ENCODE results near the gene BLM.

BLM gene

DNA sequence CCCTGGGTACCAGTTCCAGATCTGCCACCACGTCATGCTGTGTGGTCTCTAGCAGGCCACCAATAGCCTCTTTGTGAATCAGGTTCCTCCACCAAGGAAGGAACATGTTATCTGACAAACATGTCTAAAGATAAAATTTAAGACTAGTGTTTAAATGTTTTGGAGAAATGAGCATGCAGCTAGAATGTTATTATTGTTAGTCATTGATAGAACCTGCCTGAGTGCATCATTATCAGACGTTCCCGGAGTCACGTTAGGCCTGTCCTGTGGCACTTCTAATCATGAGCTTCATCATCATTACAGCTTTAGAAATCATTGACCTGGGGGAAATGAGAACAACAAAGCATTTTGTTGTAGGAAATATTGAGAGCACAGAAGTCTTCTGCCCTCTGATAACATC lies 92.4 kb downstream of the BLM start:
- Histone ChIP-seq H3K23ac (ENCODE audit: low read length in 2 of 2) (no peak overlapping the region), H2BK5ac (ENCODE audit: low read depth, low read length, poor library complexity, severe bottlenecking) (no peak overlapping the region), H3K4me3 (ENCODE audit: insufficient read depth in 1 of 2, low read depth in 1 of 2, low read length in 2 of 2) (no peak overlapping the region), H3K27ac (ENCODE audit: low read length, poor library complexity, severe bottlenecking) (no peak overlapping the region), H3K18ac (ENCODE audit: low read depth in 1 of 2, low read length in 2 of 2) (no peak overlapping the region), H4K8ac (ENCODE audit: low read length) (no peak overlapping the region), H2AFZ (ENCODE audit: low read depth, low read length) (no peak overlapping the region), H3K79me1 (replicated peaks; ENCODE audit: low read length, poor library complexity, severe bottlenecking) (no peaks in the 10 kb centered on the region), H3K4me2 (ENCODE audit: low read length, poor library complexity, severe bottlenecking) (no peak overlapping the region), H2BK120ac (ENCODE audit: low read depth, low read length) (no peak overlapping the region), H3K27me3 (ENCODE audit: control insufficient read depth in 1 of 2, insufficient read depth in 1 of 2, low read length in 2 of 2) (no peaks in the 10 kb centered on the region), H3K9me3 (ENCODE audit: control insufficient read depth, low read length) (no peaks in the 10 kb centered on the region), H2BK12ac (ENCODE audit: low read length in 2 of 2) (no peak overlapping the region), H3K4ac (ENCODE audit: low read depth in 1 of 2, low read length in 2 of 2) (no peak overlapping the region), H3K14ac (ENCODE audit: low read length in 2 of 2) (no peak overlapping the region), H4K91ac (ENCODE audit: low read length) (no peak overlapping the region), H3K4me1 (ENCODE audit: control insufficient read depth, insufficient read depth, low read depth, low read length) (peaks cover 5% of the 10 kb centered on the region), H2BK15ac (ENCODE audit: low read depth, poor library complexity, severe bottlenecking) (no peak overlapping the region), H3K9ac (ENCODE audit: low read length) (no peak overlapping the region), H2AK5ac (ENCODE audit: low read length, severe bottlenecking) (no peak overlapping the region), H3K36me3 (ENCODE audit: control insufficient read depth in 1 of 2, insufficient read depth in 2 of 2, low read depth in 1 of 2, low read length in 2 of 2) (no peaks in the 10 kb centered on the region)
- WGBS, result 100% methylated on average over 1 of the region's 4 CpGs
- DNase-seq, result no peak

DNA sequence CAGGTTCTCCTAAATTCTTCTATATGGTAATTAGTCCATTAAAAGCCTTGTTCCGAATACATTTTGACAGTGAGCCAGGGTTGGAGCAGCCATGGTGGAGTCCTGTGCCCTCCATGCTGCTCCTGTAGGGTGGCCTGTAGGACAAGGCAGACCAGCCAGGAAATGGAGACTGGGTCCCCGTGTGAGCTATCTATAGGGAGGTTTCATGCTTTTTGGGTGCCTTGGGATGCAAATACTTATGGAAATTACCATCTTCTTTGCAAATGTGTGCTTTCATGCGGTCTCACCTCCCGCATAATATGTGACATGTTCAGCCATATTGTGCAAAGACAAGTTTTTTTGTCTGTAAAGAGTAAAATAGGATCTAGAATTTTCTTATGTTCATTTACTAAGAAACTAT lies 93.2 kb downstream of the BLM start:
- Histone ChIP-seq H2AK5ac (ENCODE audit: low read length, severe bottlenecking) (no peak overlapping the region), H2BK12ac (ENCODE audit: low read length in 2 of 2) (no peak overlapping the region), H3K4me2 (ENCODE audit: low read length, poor library complexity, severe bottlenecking) (no peak overlapping the region), H3K9ac (ENCODE audit: low read length) (no peak overlapping the region), H2AFZ (ENCODE audit: low read depth, low read length) (no peak overlapping the region), H3K9me3 (ENCODE audit: control insufficient read depth, low read length) (no peaks in the 10 kb centered on the region), H3K4ac (ENCODE audit: low read depth in 1 of 2, low read length in 2 of 2) (no peak overlapping the region), H3K4me3 (ENCODE audit: insufficient read depth in 1 of 2, low read depth in 1 of 2, low read length in 2 of 2) (no peak overlapping the region), H4K8ac (ENCODE audit: low read length) (no peak overlapping the region), H2BK120ac (ENCODE audit: low read depth, low read length) (no peak overlapping the region), H3K36me3 (ENCODE audit: control insufficient read depth in 1 of 2, insufficient read depth in 2 of 2, low read depth in 1 of 2, low read length in 2 of 2) (no peaks in the 10 kb centered on the region), H3K18ac (ENCODE audit: low read depth in 1 of 2, low read length in 2 of 2) (no peak overlapping the region), H3K4me1 (ENCODE audit: control insufficient read depth, insufficient read depth, low read depth, low read length) (peaks cover 7% of the 10 kb centered on the region), H2BK5ac (ENCODE audit: low read depth, low read length, poor library complexity, severe bottlenecking) (no peak overlapping the region), H4K91ac (ENCODE audit: low read length) (no peak overlapping the region), H3K23ac (ENCODE audit: low read length in 2 of 2) (no peak overlapping the region), H3K14ac (ENCODE audit: low read length in 2 of 2) (no peak overlapping the region), H3K27ac (ENCODE audit: low read length, poor library complexity, severe bottlenecking) (no peak overlapping the region), H3K27me3 (ENCODE audit: control insufficient read depth in 1 of 2, insufficient read depth in 1 of 2, low read length in 2 of 2) (no peaks in the 10 kb centered on the region), H3K79me1 (replicated peaks; ENCODE audit: low read length, poor library complexity, severe bottlenecking) (no peaks in the 10 kb centered on the region), H2BK15ac (ENCODE audit: low read depth, poor library complexity, severe bottlenecking) (no peak overlapping the region)
- WGBS, result 97% methylated on average over 4 of the region's 4 CpGs
- DNase-seq, result no peak

DNA sequence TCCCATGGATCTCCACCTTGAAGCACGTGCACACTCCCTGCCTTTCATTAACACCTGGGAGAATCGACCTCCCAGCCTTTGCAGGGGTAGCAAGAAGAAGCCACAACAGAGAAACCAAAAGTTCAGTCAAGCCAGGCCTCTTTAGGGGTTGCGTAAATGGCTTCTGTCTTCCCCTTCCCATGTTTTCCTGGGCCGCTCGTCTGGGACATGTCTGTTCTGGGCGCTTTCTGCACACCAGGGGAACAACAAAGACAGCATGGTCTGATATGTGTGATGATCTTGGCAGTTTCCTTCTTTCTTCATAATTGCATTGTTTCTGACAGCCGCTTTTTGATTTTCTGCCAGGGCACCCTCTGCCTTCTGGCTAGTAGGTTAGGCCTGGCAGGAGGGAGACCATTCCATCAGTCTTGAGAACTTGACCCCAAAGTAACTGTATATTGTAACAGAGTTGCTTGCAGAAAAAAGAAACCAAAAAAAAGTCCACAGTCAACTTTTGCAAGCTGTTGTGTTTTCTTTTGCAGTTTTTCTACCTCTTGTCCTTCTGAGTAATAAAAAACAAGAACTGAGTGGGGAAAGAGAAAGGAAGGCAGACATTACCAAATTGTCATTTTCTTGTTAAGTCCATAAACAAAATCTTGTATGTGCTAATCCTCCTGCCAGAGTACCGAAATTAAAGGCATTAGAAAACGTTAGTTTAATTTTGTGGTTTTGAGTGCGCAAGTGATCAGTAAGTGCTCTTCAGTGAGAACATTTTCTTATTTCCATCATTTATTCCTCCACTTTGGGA lies 95.2 kb downstream of the BLM start:
- no peak overlapping the region for H2BK15ac ChIP-seq (ENCODE audit: low read depth, poor library complexity, severe bottlenecking)
- no peak overlapping the region for H3K23ac ChIP-seq (ENCODE audit: low read length in 2 of 2)
- H3K18ac ChIP-seq (ENCODE audit: low read depth in 1 of 2, low read length in 2 of 2), result no peak overlapping the region
- DNase-seq, result peak; percentile 22
- H3K27me3 ChIP-seq (ENCODE audit: control insufficient read depth in 1 of 2, insufficient read depth in 1 of 2, low read length in 2 of 2), result no peaks in the 10 kb centered on the region
- no peak overlapping the region for H3K4me2 ChIP-seq (ENCODE audit: low read length, poor library complexity, severe bottlenecking)
- H3K36me3 ChIP-seq (ENCODE audit: control insufficient read depth in 1 of 2, insufficient read depth in 2 of 2, low read depth in 1 of 2, low read length in 2 of 2), result no peaks in the 10 kb centered on the region
- H3K4me1 ChIP-seq (ENCODE audit: control insufficient read depth, insufficient read depth, low read depth, low read length), result peaks cover 7% of the 10 kb centered on the region
- H3K14ac ChIP-seq (ENCODE audit: low read length in 2 of 2), result no peak overlapping the region
- H3K79me1 ChIP-seq (replicated peaks; ENCODE audit: low read length, poor library complexity, severe bottlenecking), result no peaks in the 10 kb centered on the region
- H4K91ac ChIP-seq (ENCODE audit: low read length), result no peak overlapping the region
- no peak overlapping the region for H2BK5ac ChIP-seq (ENCODE audit: low read depth, low read length, poor library complexity, severe bottlenecking)
- H2BK12ac ChIP-seq (ENCODE audit: low read length in 2 of 2), result no peak overlapping the region
- no peak overlapping the region for H4K8ac ChIP-seq (ENCODE audit: low read length)
- H2AFZ ChIP-seq (ENCODE audit: low read depth, low read length), result no peak overlapping the region
- H3K9me3 ChIP-seq (ENCODE audit: control insufficient read depth, low read length), result no peaks in the 10 kb centered on the region
- no peak overlapping the region for H2BK120ac ChIP-seq (ENCODE audit: low read depth, low read length)
- WGBS, result 95% methylated on average over 8 of the region's 10 CpGs
- no peak overlapping the region for H3K4ac ChIP-seq (ENCODE audit: low read depth in 1 of 2, low read length in 2 of 2)
- no peak overlapping the region for H3K4me3 ChIP-seq (ENCODE audit: insufficient read depth in 1 of 2, low read depth in 1 of 2, low read length in 2 of 2)
- no peak overlapping the region for H3K27ac ChIP-seq (ENCODE audit: low read length, poor library complexity, severe bottlenecking)
- no peak overlapping the region for H3K9ac ChIP-seq (ENCODE audit: low read length)
- no peak overlapping the region for H2AK5ac ChIP-seq (ENCODE audit: low read length, severe bottlenecking)

DNA sequence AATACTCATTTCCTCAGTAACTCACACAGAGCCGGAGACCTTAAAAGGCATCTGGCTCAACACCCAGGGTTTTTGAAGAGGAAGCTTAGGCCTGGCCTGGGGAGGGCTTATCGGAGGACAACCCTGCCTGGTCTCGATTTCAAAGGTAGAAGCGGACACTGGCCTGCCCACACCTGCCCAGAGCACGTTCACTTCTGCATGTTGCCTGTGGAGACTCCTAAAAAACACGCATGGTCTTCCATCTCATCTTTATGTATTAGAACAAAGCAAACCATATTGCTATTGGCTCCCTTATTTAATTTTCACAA lies 95.8 kb downstream of the BLM start:
- H2AK5ac ChIP-seq (ENCODE audit: low read length, severe bottlenecking), result no peak overlapping the region
- H4K91ac ChIP-seq (ENCODE audit: low read length), result no peak overlapping the region
- no peak overlapping the region for H2BK12ac ChIP-seq (ENCODE audit: low read length in 2 of 2)
- H2BK5ac ChIP-seq (ENCODE audit: low read depth, low read length, poor library complexity, severe bottlenecking), result no peak overlapping the region
- H3K4ac ChIP-seq (ENCODE audit: low read depth in 1 of 2, low read length in 2 of 2), result no peak overlapping the region
- no peak overlapping the region for H3K4me2 ChIP-seq (ENCODE audit: low read length, poor library complexity, severe bottlenecking)
- H3K9me3 ChIP-seq (ENCODE audit: control insufficient read depth, low read length), result no peaks in the 10 kb centered on the region
- 93% methylated on average over 6 of the region's 6 CpGs for WGBS
- no peak overlapping the region for H2BK120ac ChIP-seq (ENCODE audit: low read depth, low read length)
- DNase-seq, result no peak
- no peak overlapping the region for H3K23ac ChIP-seq (ENCODE audit: low read length in 2 of 2)
- H2AFZ ChIP-seq (ENCODE audit: low read depth, low read length), result no peak overlapping the region
- no peak overlapping the region for H4K8ac ChIP-seq (ENCODE audit: low read length)
- no peak overlapping the region for H3K4me3 ChIP-seq (ENCODE audit: insufficient read depth in 1 of 2, low read depth in 1 of 2, low read length in 2 of 2)
- H3K4me1 ChIP-seq (ENCODE audit: control insufficient read depth, insufficient read depth, low read depth, low read length), result peaks cover 7% of the 10 kb centered on the region
- H3K79me1 ChIP-seq (replicated peaks; ENCODE audit: low read length, poor library complexity, severe bottlenecking), result no peaks in the 10 kb centered on the region
- H3K36me3 ChIP-seq (ENCODE audit: control insufficient read depth in 1 of 2, insufficient read depth in 2 of 2, low read depth in 1 of 2, low read length in 2 of 2), result no peaks in the 10 kb centered on the region
- no peak overlapping the region for H3K18ac ChIP-seq (ENCODE audit: low read depth in 1 of 2, low read length in 2 of 2)
- no peak overlapping the region for H3K27ac ChIP-seq (ENCODE audit: low read length, poor library complexity, severe bottlenecking)
- H2BK15ac ChIP-seq (ENCODE audit: low read depth, poor library complexity, severe bottlenecking), result no peak overlapping the region
- H3K27me3 ChIP-seq (ENCODE audit: control insufficient read depth in 1 of 2, insufficient read depth in 1 of 2, low read length in 2 of 2), result no peaks in the 10 kb centered on the region
- H3K9ac ChIP-seq (ENCODE audit: low read length), result no peak overlapping the region
- H3K14ac ChIP-seq (ENCODE audit: low read length in 2 of 2), result no peak overlapping the region

All from mesenchymal stem cell (in vitro differentiated cells and primary cell).